ENCODE data around the gene STARD4.

- TF ChIP-seq CTCF (IDR thresholded peaks at IDR 0.05), result no peak
- no peak for TF ChIP-seq POLR2A (IDR thresholded peaks at IDR 0.05)
- TF ChIP-seq POLR2AphosphoS5 (IDR thresholded peaks at IDR 0.05), result no peak
Measured at GRCh38 chr5:111493031-111493430, 19.3 kb downstream of the STARD4 start.

All from sigmoid colon (tissue), 4 donors.